H1 (cell line): Measurements from ENCODE around the gene IL1RAPL1.

ENCODE experiments used
- JUND ChIP-seq: IDR thresholded peaks from 2 replicates; pipeline ENCODE4 v1.6.1; 2011; ENCODE audit warnings: mild to moderate bottlenecking, improper control_type of control experiment, low read length
- POLR2A ChIP-seq, 2 experiments: IDR thresholded peaks; 1 replicate in 1 of 2; 2 replicates in 1 of 2; pipeline ENCODE4 v1.6.1; 2011; ENCODE audit warnings: low read depth in 2 of 2, low read length in 2 of 2, mild to moderate bottlenecking in 2 of 2; ENCODE audit errors: control extremely low read depth in 1 of 2
- RFX5 ChIP-seq: IDR thresholded peaks from 2 replicates; pipeline ENCODE4 v1.6.1; 2011; ENCODE audit warnings: low read depth, low read length, improper control_type of control experiment, borderline replicate concordance
- TAF1 ChIP-seq: IDR thresholded peaks from 2 replicates; pipeline ENCODE4 v1.6.1; 2011; ENCODE audit warnings: mild to moderate bottlenecking, low read depth, low read length
- TF ChIP-seq, protein P1 (sequence below), 3 experiments: IDR thresholded peaks; 1 replicate in 2 of 3; 2 replicates in 1 of 3; pipeline versions ENCODE4 v1.5.1 to v1.6.1; 2011; ENCODE audit warnings: low read length in 3 of 3, mild to moderate bottlenecking in 3 of 3, inconsistent platforms in 2 of 3, low read depth in 1 of 3, moderate library complexity in 1 of 3; ENCODE audit not compliant: insufficient read depth in 1 of 3; ENCODE audit errors: control extremely low read depth in 1 of 3

DNA sequence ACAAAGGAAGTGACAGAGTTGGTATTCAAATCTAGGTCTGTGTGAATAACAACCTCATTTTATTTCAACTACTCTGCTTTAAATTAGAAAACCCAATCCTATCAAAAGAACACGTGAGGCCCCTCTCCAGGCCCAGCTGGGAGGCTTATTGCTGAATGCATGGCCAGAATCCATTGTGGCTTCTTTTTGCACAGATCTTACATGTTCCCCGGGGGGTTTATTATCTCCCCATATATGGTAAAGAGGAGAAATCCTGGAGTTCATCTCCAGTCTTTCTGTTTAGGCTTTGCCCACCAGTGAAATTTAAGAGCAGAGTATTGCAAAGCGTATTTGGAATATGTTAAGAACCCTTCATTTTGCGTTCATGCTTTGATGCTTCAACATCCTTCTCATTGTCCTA lies 655.6 kb downstream of the IL1RAPL1 start:
- TF ChIP-seq JUND, result no peak
- TF ChIP-seq, protein P1, sequence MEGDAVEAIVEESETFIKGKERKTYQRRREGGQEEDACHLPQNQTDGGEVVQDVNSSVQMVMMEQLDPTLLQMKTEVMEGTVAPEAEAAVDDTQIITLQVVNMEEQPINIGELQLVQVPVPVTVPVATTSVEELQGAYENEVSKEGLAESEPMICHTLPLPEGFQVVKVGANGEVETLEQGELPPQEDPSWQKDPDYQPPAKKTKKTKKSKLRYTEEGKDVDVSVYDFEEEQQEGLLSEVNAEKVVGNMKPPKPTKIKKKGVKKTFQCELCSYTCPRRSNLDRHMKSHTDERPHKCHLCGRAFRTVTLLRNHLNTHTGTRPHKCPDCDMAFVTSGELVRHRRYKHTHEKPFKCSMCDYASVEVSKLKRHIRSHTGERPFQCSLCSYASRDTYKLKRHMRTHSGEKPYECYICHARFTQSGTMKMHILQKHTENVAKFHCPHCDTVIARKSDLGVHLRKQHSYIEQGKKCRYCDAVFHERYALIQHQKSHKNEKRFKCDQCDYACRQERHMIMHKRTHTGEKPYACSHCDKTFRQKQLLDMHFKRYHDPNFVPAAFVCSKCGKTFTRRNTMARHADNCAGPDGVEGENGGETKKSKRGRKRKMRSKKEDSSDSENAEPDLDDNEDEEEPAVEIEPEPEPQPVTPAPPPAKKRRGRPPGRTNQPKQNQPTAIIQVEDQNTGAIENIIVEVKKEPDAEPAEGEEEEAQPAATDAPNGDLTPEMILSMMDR (IDR thresholded peaks at IDR 0.05; ENCODE audit: control extremely low read depth in 1 of 3, insufficient read depth in 1 of 3, low read depth in 1 of 3, low read length in 3 of 3), result no peak
- no peak for TF ChIP-seq POLR2A (IDR thresholded peaks at IDR 0.05; ENCODE audit: control extremely low read depth in 1 of 2, low read depth in 2 of 2, low read length in 2 of 2)
- no peak for TF ChIP-seq RFX5
- no peak for TF ChIP-seq TAF1
